ENCODE measurements around the gene CAPS.

Gene CAPS

GRCh38 chr19:5877427-5877826 is 36.6 kb upstream of the CAPS start:
- Histone ChIP-seq H3K27ac (ENCODE audit: low read length, poor library complexity, severe bottlenecking) (no peak overlapping the region), H3K23ac (ENCODE audit: low read length in 2 of 2) (no peak overlapping the region), H3K79me1 (replicated peaks; ENCODE audit: low read length, poor library complexity, severe bottlenecking) (no peaks in the 10 kb centered on the region), H3K14ac (ENCODE audit: low read length in 2 of 2) (no peak overlapping the region), H3K4me3 (ENCODE audit: insufficient read depth in 1 of 2, low read depth in 1 of 2, low read length in 2 of 2) (no peak overlapping the region), H2BK12ac (ENCODE audit: low read length in 2 of 2) (peak overlapping the region in 1 of 2 experiments; percentile 18), H4K8ac (ENCODE audit: low read length) (peak overlapping the region; percentile 2), H3K4me2 (ENCODE audit: low read length, poor library complexity, severe bottlenecking) (no peak overlapping the region), H2BK5ac (ENCODE audit: low read depth, low read length, poor library complexity, severe bottlenecking) (no peak overlapping the region), H3K9me3 (ENCODE audit: control insufficient read depth, low read length) (no peaks in the 10 kb centered on the region), H3K27me3 (ENCODE audit: control insufficient read depth in 1 of 2, insufficient read depth in 1 of 2, low read length in 2 of 2) (peaks cover 0 to 22% of the 10 kb centered on the region in 2 experiments), H3K36me3 (ENCODE audit: control insufficient read depth in 1 of 2, insufficient read depth in 2 of 2, low read depth in 1 of 2, low read length in 2 of 2) (no peaks in the 10 kb centered on the region), H3K4me1 (ENCODE audit: control insufficient read depth, insufficient read depth, low read depth, low read length) (peaks cover 37% of the 10 kb centered on the region), H2AK5ac (ENCODE audit: low read length, severe bottlenecking) (peak overlapping the region; percentile 6), H2BK15ac (ENCODE audit: low read depth, poor library complexity, severe bottlenecking) (peak overlapping the region; percentile 88), H3K9ac (ENCODE audit: low read length) (no peak overlapping the region), H2BK120ac (ENCODE audit: low read depth, low read length) (no peak overlapping the region), H3K4ac (ENCODE audit: low read depth in 1 of 2, low read length in 2 of 2) (no peak overlapping the region), H3K18ac (ENCODE audit: low read depth in 1 of 2, low read length in 2 of 2) (no peak overlapping the region), H4K91ac (ENCODE audit: low read length) (no peak overlapping the region), H2AFZ (ENCODE audit: low read depth, low read length) (no peak overlapping the region)
- WGBS, result 91% methylated on average over 8 of the region's 8 CpGs
- no peak for DNase-seq

GRCh38 chr19:5877882-5878281 is 36.2 kb upstream of the CAPS start:
- no peak for DNase-seq
- Histone ChIP-seq H2BK15ac (ENCODE audit: low read depth, poor library complexity, severe bottlenecking) (no peak overlapping the region), H3K4me1 (ENCODE audit: control insufficient read depth, insufficient read depth, low read depth, low read length) (peaks cover 37% of the 10 kb centered on the region), H3K4me3 (ENCODE audit: insufficient read depth in 1 of 2, low read depth in 1 of 2, low read length in 2 of 2) (no peak overlapping the region), H2AK5ac (ENCODE audit: low read length, severe bottlenecking) (peak overlapping the region; percentile 6), H2BK12ac (ENCODE audit: low read length in 2 of 2) (peak overlapping the region in 1 of 2 experiments; percentile 18), H2AFZ (ENCODE audit: low read depth, low read length) (no peak overlapping the region), H3K9me3 (ENCODE audit: control insufficient read depth, low read length) (no peaks in the 10 kb centered on the region), H3K14ac (ENCODE audit: low read length in 2 of 2) (no peak overlapping the region), H4K91ac (ENCODE audit: low read length) (no peak overlapping the region), H2BK5ac (ENCODE audit: low read depth, low read length, poor library complexity, severe bottlenecking) (no peak overlapping the region), H3K27ac (ENCODE audit: low read length, poor library complexity, severe bottlenecking) (no peak overlapping the region), H2BK120ac (ENCODE audit: low read depth, low read length) (no peak overlapping the region), H3K27me3 (ENCODE audit: control insufficient read depth in 1 of 2, insufficient read depth in 1 of 2, low read length in 2 of 2) (peaks cover 0 to 22% of the 10 kb centered on the region in 2 experiments), H3K4ac (ENCODE audit: low read depth in 1 of 2, low read length in 2 of 2) (no peak overlapping the region), H4K8ac (ENCODE audit: low read length) (no peak overlapping the region), H3K23ac (ENCODE audit: low read length in 2 of 2) (no peak overlapping the region), H3K36me3 (ENCODE audit: control insufficient read depth in 1 of 2, insufficient read depth in 2 of 2, low read depth in 1 of 2, low read length in 2 of 2) (no peaks in the 10 kb centered on the region), H3K4me2 (ENCODE audit: low read length, poor library complexity, severe bottlenecking) (no peak overlapping the region), H3K18ac (ENCODE audit: low read depth in 1 of 2, low read length in 2 of 2) (no peak overlapping the region), H3K9ac (ENCODE audit: low read length) (no peak overlapping the region), H3K79me1 (replicated peaks; ENCODE audit: low read length, poor library complexity, severe bottlenecking) (no peaks in the 10 kb centered on the region)
- WGBS, result 83% methylated on average over 9 of the region's 9 CpGs

- no peak for DNase-seq
- WGBS, result 64% methylated on average over 5 of the region's 6 CpGs
- H3K36me3 ChIP-seq (ENCODE audit: control insufficient read depth in 1 of 2, insufficient read depth in 2 of 2, low read depth in 1 of 2, low read length in 2 of 2), result no peaks in the 10 kb centered on the region
- no peak overlapping the region for H3K4me3 ChIP-seq (ENCODE audit: insufficient read depth in 1 of 2, low read depth in 1 of 2, low read length in 2 of 2)
- H2BK120ac ChIP-seq (ENCODE audit: low read depth, low read length), result no peak overlapping the region
- no peak overlapping the region for H2BK15ac ChIP-seq (ENCODE audit: low read depth, poor library complexity, severe bottlenecking)
- H3K9me3 ChIP-seq (ENCODE audit: control insufficient read depth, low read length), result no peaks in the 10 kb centered on the region
- H2BK5ac ChIP-seq (ENCODE audit: low read depth, low read length, poor library complexity, severe bottlenecking), result no peak overlapping the region
- H3K4me1 ChIP-seq (ENCODE audit: control insufficient read depth, insufficient read depth, low read depth, low read length), result peaks cover 33% of the 10 kb centered on the region
- no peak overlapping the region for H4K8ac ChIP-seq (ENCODE audit: low read length)
- no peak overlapping the region for H3K4ac ChIP-seq (ENCODE audit: low read depth in 1 of 2, low read length in 2 of 2)
- no peak overlapping the region for H3K14ac ChIP-seq (ENCODE audit: low read length in 2 of 2)
- peak overlapping the region in 1 of 2 experiments; percentile 29 for H3K18ac ChIP-seq (ENCODE audit: low read depth in 1 of 2, low read length in 2 of 2)
- H4K91ac ChIP-seq (ENCODE audit: low read length), result no peak overlapping the region
- H3K23ac ChIP-seq (ENCODE audit: low read length in 2 of 2), result no peak overlapping the region
- peak overlapping the region; percentile 19 for H3K27ac ChIP-seq (ENCODE audit: low read length, poor library complexity, severe bottlenecking)
- H3K4me2 ChIP-seq (ENCODE audit: low read length, poor library complexity, severe bottlenecking), result peak overlapping the region; percentile 52
- H3K9ac ChIP-seq (ENCODE audit: low read length), result no peak overlapping the region
- H3K27me3 ChIP-seq (ENCODE audit: control insufficient read depth in 1 of 2, insufficient read depth in 1 of 2, low read length in 2 of 2), result peaks cover 0 to 22% of the 10 kb centered on the region in 2 experiments
- no peaks in the 10 kb centered on the region for H3K79me1 ChIP-seq (replicated peaks; ENCODE audit: low read length, poor library complexity, severe bottlenecking)
- H2AK5ac ChIP-seq (ENCODE audit: low read length, severe bottlenecking), result peak overlapping the region; percentile 71
- peak overlapping the region in 1 of 2 experiments; percentile 76 for H2BK12ac ChIP-seq (ENCODE audit: low read length in 2 of 2)
- no peak overlapping the region for H2AFZ ChIP-seq (ENCODE audit: low read depth, low read length)
Observed at GRCh38 chr19:5880196-5880595, 33.9 kb upstream of the CAPS start.

- no peaks in the 10 kb centered on the region for H3K36me3 ChIP-seq (ENCODE audit: control insufficient read depth in 1 of 2, insufficient read depth in 2 of 2, low read depth in 1 of 2, low read length in 2 of 2)
- peak overlapping the region; percentile 47 to 79 for H3K18ac ChIP-seq (ENCODE audit: low read depth in 1 of 2, low read length in 2 of 2)
- no peak overlapping the region for H3K4me3 ChIP-seq (ENCODE audit: insufficient read depth in 1 of 2, low read depth in 1 of 2, low read length in 2 of 2)
- peak overlapping the region; percentile 54 for H3K9ac ChIP-seq (ENCODE audit: low read length)
- no peak overlapping the region for H2BK15ac ChIP-seq (ENCODE audit: low read depth, poor library complexity, severe bottlenecking)
- H3K27ac ChIP-seq (ENCODE audit: low read length, poor library complexity, severe bottlenecking), result no peak overlapping the region
- H2AFZ ChIP-seq (ENCODE audit: low read depth, low read length), result no peak overlapping the region
- 8% methylated on average over 15 of the region's 15 CpGs for WGBS
- H2BK5ac ChIP-seq (ENCODE audit: low read depth, low read length, poor library complexity, severe bottlenecking), result no peak overlapping the region
- H4K8ac ChIP-seq (ENCODE audit: low read length), result peak overlapping the region; percentile 80
- no peaks in the 10 kb centered on the region for H3K9me3 ChIP-seq (ENCODE audit: control insufficient read depth, low read length)
- H3K4me1 ChIP-seq (ENCODE audit: control insufficient read depth, insufficient read depth, low read depth, low read length), result peaks cover 33% of the 10 kb centered on the region
- peak overlapping the region; percentile 52 for H3K4me2 ChIP-seq (ENCODE audit: low read length, poor library complexity, severe bottlenecking)
- peak overlapping the region; percentile 28 for H2AK5ac ChIP-seq (ENCODE audit: low read length, severe bottlenecking)
- H3K79me1 ChIP-seq (replicated peaks; ENCODE audit: low read length, poor library complexity, severe bottlenecking), result no peaks in the 10 kb centered on the region
- peak overlapping the region; percentile 89 for H4K91ac ChIP-seq (ENCODE audit: low read length)
- peak overlapping the region; percentile 93 to 99 for H2BK12ac ChIP-seq (ENCODE audit: low read length in 2 of 2)
- peaks cover 0 to 22% of the 10 kb centered on the region in 2 experiments for H3K27me3 ChIP-seq (ENCODE audit: control insufficient read depth in 1 of 2, insufficient read depth in 1 of 2, low read length in 2 of 2)
- peak overlapping the region; percentile 29 for H2BK120ac ChIP-seq (ENCODE audit: low read depth, low read length)
- H3K4ac ChIP-seq (ENCODE audit: low read depth in 1 of 2, low read length in 2 of 2), result peak overlapping the region; percentile 15 to 87
- DNase-seq, result peak; percentile 96
- H3K23ac ChIP-seq (ENCODE audit: low read length in 2 of 2), result no peak overlapping the region
- no peak overlapping the region for H3K14ac ChIP-seq (ENCODE audit: low read length in 2 of 2)
Observed at GRCh38 chr19:5880604-5881078, 33.4 kb upstream of the CAPS start.
